Measurements from ENCODE around the gene PDE6C.

DNA sequence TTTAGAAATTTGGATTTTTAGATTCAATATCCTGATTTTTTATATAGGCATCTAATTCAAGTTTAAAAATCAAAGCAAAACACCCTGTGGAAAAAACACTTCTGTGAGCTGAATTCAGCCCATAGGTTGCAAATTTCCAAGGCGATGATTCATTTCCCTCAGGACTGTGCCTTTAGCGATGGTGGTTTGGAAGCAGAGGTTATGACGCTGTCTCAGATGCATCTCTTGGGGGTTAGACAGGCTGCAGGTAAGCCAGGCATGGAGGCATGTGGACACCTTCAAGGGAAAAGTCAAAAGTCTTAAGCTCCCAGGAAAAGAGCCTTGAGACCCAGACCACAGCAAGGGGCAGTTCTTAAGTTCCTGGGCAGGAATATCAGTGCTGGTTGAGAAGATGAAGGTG, 99.6 kb downstream of the PDE6C start:
- TF ChIP-seq, protein P1, sequence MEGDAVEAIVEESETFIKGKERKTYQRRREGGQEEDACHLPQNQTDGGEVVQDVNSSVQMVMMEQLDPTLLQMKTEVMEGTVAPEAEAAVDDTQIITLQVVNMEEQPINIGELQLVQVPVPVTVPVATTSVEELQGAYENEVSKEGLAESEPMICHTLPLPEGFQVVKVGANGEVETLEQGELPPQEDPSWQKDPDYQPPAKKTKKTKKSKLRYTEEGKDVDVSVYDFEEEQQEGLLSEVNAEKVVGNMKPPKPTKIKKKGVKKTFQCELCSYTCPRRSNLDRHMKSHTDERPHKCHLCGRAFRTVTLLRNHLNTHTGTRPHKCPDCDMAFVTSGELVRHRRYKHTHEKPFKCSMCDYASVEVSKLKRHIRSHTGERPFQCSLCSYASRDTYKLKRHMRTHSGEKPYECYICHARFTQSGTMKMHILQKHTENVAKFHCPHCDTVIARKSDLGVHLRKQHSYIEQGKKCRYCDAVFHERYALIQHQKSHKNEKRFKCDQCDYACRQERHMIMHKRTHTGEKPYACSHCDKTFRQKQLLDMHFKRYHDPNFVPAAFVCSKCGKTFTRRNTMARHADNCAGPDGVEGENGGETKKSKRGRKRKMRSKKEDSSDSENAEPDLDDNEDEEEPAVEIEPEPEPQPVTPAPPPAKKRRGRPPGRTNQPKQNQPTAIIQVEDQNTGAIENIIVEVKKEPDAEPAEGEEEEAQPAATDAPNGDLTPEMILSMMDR (IDR thresholded peaks at IDR 0.05): no peak
- TF ChIP-seq EP300 (IDR thresholded peaks at IDR 0.05): no peak
- TF ChIP-seq POLR2A (IDR thresholded peaks at IDR 0.05): no peak

Measured in tibial nerve (tissue), 4 donors.